K562 (cell line): ENCODE results near the gene CASKIN1. TPM values are rescaled to one million over a fixed set of nuclear protein-coding genes. Genes with fewer than 3 reads are reported as not detected.

Experiments used
- ATAC-seq: fragments of 200-7000 bp; cut with Tn5 transposase; 3 replicates; pipeline ENCODE4 v1.9.1; 2020; ENCODE audit warnings: moderate library complexity
- BruUV-seq: library from RNA; stranded (reverse); fragments of 400-500 nt; replicated peaks from 2 replicates; lab custom pipeline; 2021; lab: Mats Ljungman, UMichigan
- CTCF ChIA-PET: fragments of 300-600 bp; formaldehyde crosslinking; extraction: SDS; loops from one replicate; lab custom pipeline; 2021; ENCODE audit warnings: low intra/inter-chr PET ratio; lab: Yijun Ruan, JAX
- POLR2A ChIA-PET: fragments of 300-600, 350-650 bp; sonication (Branson Sonifier 250); formaldehyde crosslinking; extraction: SDS; loops from one replicate; lab custom pipeline; 2021; ENCODE audit warnings: antibody characterized with exemption, inconsistent platforms; lab: Yijun Ruan, JAX
- DNase-seq, 4 experiments: peaks; one replicate each; pipeline versions ENCODE4 v3.0.0 to v3.0.0-alpha.2; 2011 to 2018; ENCODE audit warnings: low spot score in 3 of 4, mixed read lengths in 3 of 4; ENCODE audit errors: extremely low read depth in 1 of 4
- FAIRE-seq: peaks from 2 replicates; lab custom pipeline; 2011; peaks lifted over from hg19 to GRCh38; lab: Jason Lieb, UNC
- H2AFZ ChIP-seq: 2 replicates; pipeline ENCODE4 v1.6.0; 2011; ENCODE audit warnings: low read depth, low read length, control low read depth, inconsistent platforms
- H3K27ac ChIP-seq: fragments of 200-600 bp; 3 replicates; pipeline ENCODE4 v1.8.0; 2011; ENCODE audit warnings: low read depth, mild to moderate bottlenecking, control low read depth, inconsistent platforms, low read length, moderate library complexity, mixed read lengths; ENCODE audit errors: extremely low read depth
- H3K27me3 ChIP-seq, 2 experiments: fragments of 300-600 bp in 1 of 2; 2 replicates in 1 of 2; 3 replicates in 1 of 2; pipeline versions ENCODE4 v1.6.0 to v1.8.0; 2011; ENCODE audit warnings: inconsistent platforms in 2 of 2, low read length in 2 of 2, mild to moderate bottlenecking in 1 of 2, mixed read lengths in 1 of 2, moderate library complexity in 1 of 2; ENCODE audit not compliant: control insufficient read depth in 2 of 2, insufficient read depth in 2 of 2
- H3K36me3 ChIP-seq: fragments of 300-600 bp; 3 replicates; pipeline ENCODE4 v1.8.0; 2011; ENCODE audit warnings: mild to moderate bottlenecking, low read length, inconsistent platforms; ENCODE audit not compliant: control insufficient read depth, insufficient read depth
- H3K4me1 ChIP-seq, 2 experiments: fragments of 200-600 bp in 1 of 2; replicated peaks in 1 of 2; 2 replicates in 1 of 2; 3 replicates in 1 of 2; pipeline versions ENCODE4 v1.5.1 to v1.8.0; 2011; ENCODE audit warnings: inconsistent platforms in 2 of 2, low read length in 2 of 2, mild to moderate bottlenecking in 1 of 2, mixed read lengths in 1 of 2, moderate library complexity in 1 of 2; ENCODE audit not compliant: control insufficient read depth in 2 of 2, insufficient read depth in 2 of 2
- H3K4me2 ChIP-seq: 2 replicates; pipeline ENCODE4 v1.6.1; 2011; ENCODE audit warnings: low read length, control low read depth, inconsistent platforms, mixed read lengths; ENCODE audit not compliant: insufficient read depth
- H3K4me3 ChIP-seq: fragments of 200-600 bp; sonication (generic), shearing (Covaris generic); 2 replicates; pipeline ENCODE4 v1.5.1; 2016; ENCODE audit warnings: control low read depth, inconsistent platforms
- H3K79me2 ChIP-seq: fragments of 200-600 bp; 3 replicates; pipeline ENCODE4 v1.8.0; 2011; ENCODE audit warnings: low read length, inconsistent platforms; ENCODE audit not compliant: control insufficient read depth, insufficient read depth
- H3K9ac ChIP-seq, 2 experiments: 2 replicates each; pipeline versions ENCODE4 v1.6.0 to v1.6.1; 2011; ENCODE audit warnings: low read depth in 2 of 2, low read length in 2 of 2, control low read depth in 1 of 2, inconsistent platforms in 1 of 2, mild to moderate bottlenecking in 1 of 2, mixed read lengths in 1 of 2; ENCODE audit not compliant: insufficient read depth in 1 of 2
- H3K9me1 ChIP-seq: one replicate; pipeline ENCODE4 v1.6.0; 2011; ENCODE audit warnings: inconsistent platforms, mild to moderate bottlenecking, low read length, moderate library complexity; ENCODE audit not compliant: control insufficient read depth, insufficient read depth
- H3K9me3 ChIP-seq: replicated peaks from 2 replicates; pipeline ENCODE4 v1.5.1; 2011; ENCODE audit warnings: low read depth, low read length, inconsistent platforms; ENCODE audit not compliant: control insufficient read depth, insufficient read depth
- H4K20me1 ChIP-seq: replicated peaks from 2 replicates; pipeline ENCODE4 v1.6.1; 2011; ENCODE audit warnings: low read length, inconsistent platforms, mixed read lengths; ENCODE audit not compliant: control insufficient read depth, insufficient read depth
- POLR2G ChIP-seq: fragments of 200-400 bp; formaldehyde crosslinking; IDR thresholded peaks from 2 replicates; pipeline ENCODE4 v1.6.1; 2017; ENCODE audit warnings: low read depth, mild to moderate bottlenecking, antibody characterized with exemption, low read length, moderate library complexity
- RBM25 ChIP-seq: fragments of 200-400 bp; formaldehyde crosslinking; IDR thresholded peaks from 2 replicates; pipeline ENCODE4 v1.6.1; 2018; ENCODE audit warnings: low read length, low read depth, moderate library complexity; ENCODE audit not compliant: severe bottlenecking
- TOE1 ChIP-seq, 2 experiments: fragments of 450-650 bp in 1 of 2; sonication (generic) in 1 of 2; formaldehyde crosslinking in 1 of 2; IDR thresholded peaks; 2 replicates each; pipeline versions ENCODE4 v1.7.1 to v1.8.0; 2016 to 2022; ENCODE audit warnings: borderline replicate concordance in 2 of 2, mild to moderate bottlenecking in 2 of 2, antibody characterized with exemption in 1 of 2, inconsistent platforms in 1 of 2, low read depth in 1 of 2, missing genetic modification reagents in 1 of 2, moderate library complexity in 1 of 2
- ZNF583 ChIP-seq: fragments of 250-450 bp; sonication (Bioruptor Pico); IDR thresholded peaks from 2 replicates; pipeline ENCODE4 v1.4.0; 2020
- WGBS: fragments of 100-300 bp; shearing (Covaris generic); methylation state at CpG from one replicate; pipeline ENCODE4 v1.1.6; 2016; ENCODE audit warnings: low coverage, mixed read lengths; ENCODE audit not compliant: insufficient coverage; ENCODE audit errors: missing lambda C conversion rate; 5-methylcytosine and 5-hydroxymethylcytosine counted together
- in situ Hi-C: fragments of 300-500 bp; cut with MboI; formaldehyde crosslinking; loops from 4 replicates; pipeline ENCODE4 v1.15.0; 2018; ENCODE audit warnings: inconsistent platforms, mixed read lengths
- intact Hi-C: fragments of 100-400 bp; cut with micrococcal nuclease; formaldehyde crosslinking; loops from 2 replicates; pipeline ENCODE4 v1.14.2; 2022
- polyA plus RNA-seq, 8 experiments: library from polyadenylated mRNA; depleted of rRNA in 4 of 8; stranded (reverse) in 5 of 8; unstranded in 3 of 8; fragments of >200 nt; fragmentation: Nextera tagmentation in 2 of 8; fragmentation: Illumina TruSeq in 1 of 8; extraction: Ambion mirVana in 2 of 8; extraction: Trizol in 1 of 8; gene quantifications; 2 replicates each; pipeline versions ENCODE4 v1.2.1 to v1.2.3, GENCODE V29; 2011 to 2014; ENCODE audit warnings: inconsistent platforms in 1 of 8, missing spikeins in 1 of 8
- total RNA-seq, 7 experiments: library from RNA; depleted of rRNA in 6 of 7; stranded (reverse); fragments of >200 nt in 6 of 7; fragmentation: Illumina TruSeq in 2 of 7; extraction: Trizol in 2 of 7; gene quantifications; 2 replicates each; pipeline versions ENCODE4 v1.2.1 to v1.2.3, GENCODE V29; 2011 to 2021; ENCODE audit warnings: low replicate concordance in 1 of 7

Gene CASKIN1
- total and polyA plus RNA-seq, 9 of the 15 experiments (the other 6 are each of a cell fraction or from before 2014, with no cell fraction given), result 0.15 to 4.5 (median 1.5) TPM; not detected in 2

- TF ChIP-seq RBM25, result no peak
Observed at GRCh38 chr16:2162676-2163118, 33.7 kb downstream of the CASKIN1 start (continued).

GRCh38 chr16:2161911-2162310 is 34.5 kb downstream of the CASKIN1 start:
- H3K27me3 ChIP-seq, result no peaks in the 10 kb centered on the region
- no peak overlapping the region for H2AFZ ChIP-seq
- H3K9me3 ChIP-seq, result peaks cover 3% of the 10 kb centered on the region
- POLR2A ChIA-PET, result interaction anchor here (0.6 to 1.2 kb wide), 5 partner anchors 10 to 198 kb away, joined by 3 to 5 read pairs (median 3); no protein-coding TSS in a partner anchor
- TF ChIP-seq TOE1 (IDR thresholded peaks at IDR 0.05; ENCODE audit: borderline replicate concordance) (no peak), TOE1 (CRISPR knock-in tag; IDR thresholded peaks at IDR 0.05; ENCODE audit: borderline replicate concordance, low read depth) (no peak), POLR2G (0 out of 2 replicates have a peak, but pooled peaks have one; percentile 24), ZNF583 (CRISPR knock-in tag) (no peak)
- 95% methylated on average over 8 of the region's 10 CpGs for WGBS
- intact Hi-C loops (no loop called here), in situ Hi-C loops (no loop called here)
- no peak overlapping the region; a peak in 1 of 4 replicates for H3K9ac ChIP-seq
- H3K4me2 ChIP-seq, result no peak overlapping the region
- H3K4me3 ChIP-seq, result no peak overlapping the region
- peaks cover 16% of the 10 kb centered on the region; the same call in 1 of the 2 replicates for H4K20me1 ChIP-seq
- no peak for FAIRE-seq
- H3K79me2 ChIP-seq, result peaks cover 77% of the 10 kb centered on the region
- peaks cover 5 to 66% of the 10 kb centered on the region in 2 experiments; a peak in 4 of 5 replicates for H3K4me1 ChIP-seq
- H3K36me3 ChIP-seq, result peaks cover 56% of the 10 kb centered on the region; the same call in 2 of the 3 replicates
- peaks cover 4% of the 10 kb centered on the region for H3K9me1 ChIP-seq
- ATAC-seq, result no peak
- H3K27ac ChIP-seq, result no peak overlapping the region
- no TSS peak for BruUV-seq
- no peak for DNase-seq
- CTCF ChIA-PET, result no interaction called here
